DND-41 (cell line): ENCODE results near the gene ABLIM3.

Source experiments
- ATAC-seq: fragments of 200-7000 bp; cut with Tn5 transposase; 3 replicates; pipeline ENCODE4 v1.9.1; 2021; ENCODE audit warnings: low read depth; ENCODE audit not compliant: insufficient read depth
- DNase-seq: peaks from one replicate; pipeline ENCODE4 v3.0.0-alpha.2; 2020
- H2AFZ ChIP-seq: 2 replicates; pipeline ENCODE4 v1.6.0; 2012; ENCODE audit warnings: low read depth, low read length
- H3K27ac ChIP-seq: 2 replicates; pipeline ENCODE4 v1.5.1; 2012; ENCODE audit warnings: low read length, inconsistent platforms
- H3K27me3 ChIP-seq: fragments of 200-600 bp; sonication (generic); 2 replicates; pipeline ENCODE4 v1.6.0; 2012; ENCODE audit warnings: low read length, mild to moderate bottlenecking, inconsistent platforms; ENCODE audit not compliant: insufficient read depth, poor library complexity
- H3K36me3 ChIP-seq: 2 replicates; pipeline ENCODE4 v1.5.1; 2012; ENCODE audit warnings: low read length, inconsistent platforms; ENCODE audit not compliant: insufficient read depth
- H3K4me1 ChIP-seq: 2 replicates; pipeline ENCODE4 v1.5.1; 2012; ENCODE audit warnings: mild to moderate bottlenecking, low read length; ENCODE audit not compliant: insufficient read depth
- H3K4me2 ChIP-seq: 2 replicates; pipeline ENCODE4 v1.6.0; 2012; ENCODE audit warnings: mild to moderate bottlenecking, moderate library complexity, low read length, inconsistent platforms; ENCODE audit not compliant: insufficient read depth
- H3K4me3 ChIP-seq, 2 experiments: fragments of 200-600 bp in 1 of 2; shearing (Covaris generic) in 1 of 2; 2 replicates each; pipeline ENCODE4 v1.5.1; 2012 to 2016; ENCODE audit warnings: inconsistent platforms in 2 of 2, low read length in 2 of 2, mild to moderate bottlenecking in 2 of 2, low read depth in 1 of 2, moderate library complexity in 1 of 2
- H3K79me2 ChIP-seq: 2 replicates; pipeline ENCODE4 v1.6.0; 2012; ENCODE audit warnings: low read length, inconsistent platforms; ENCODE audit not compliant: insufficient read depth
- H3K9ac ChIP-seq: 2 replicates; pipeline ENCODE4 v1.6.0; 2012; ENCODE audit warnings: low read depth, mild to moderate bottlenecking, inconsistent platforms, low read length, moderate library complexity
- H3K9me3 ChIP-seq: 2 replicates; pipeline ENCODE4 v1.5.1; 2012; ENCODE audit warnings: low read length, moderate library complexity, mild to moderate bottlenecking, inconsistent platforms; ENCODE audit not compliant: insufficient read depth, severe bottlenecking
- H4K20me1 ChIP-seq: 2 replicates; pipeline ENCODE4 v1.6.0; 2012; ENCODE audit warnings: low read length; ENCODE audit not compliant: insufficient read depth
- CTCF ChIP-seq: IDR thresholded peaks from 2 replicates; pipeline ENCODE4 v1.5.1; 2012; ENCODE audit warnings: borderline replicate concordance, low read length, moderate library complexity, mild to moderate bottlenecking; ENCODE audit not compliant: poor library complexity, severe bottlenecking; ENCODE audit errors: extremely low read depth
- EZH2 ChIP-seq: IDR thresholded peaks from 3 replicates; pipeline ENCODE4 v1.6.1; 2012; ENCODE audit warnings: borderline replicate concordance, low read depth, mild to moderate bottlenecking, moderate library complexity, low read length, inconsistent platforms; ENCODE audit not compliant: severe bottlenecking

Gene ABLIM3

GRCh38 chr5:149177339-149177843 is 36.1 kb downstream of the ABLIM3 start:
- H3K79me2 ChIP-seq, result no peaks in the 10 kb centered on the region
- no peak for ATAC-seq
- no peak overlapping the region for H3K27ac ChIP-seq
- no peaks in the 10 kb centered on the region for H3K36me3 ChIP-seq
- no peak overlapping the region for H2AFZ ChIP-seq
- no peaks in the 10 kb centered on the region for H3K4me1 ChIP-seq
- H3K27me3 ChIP-seq, result peaks cover 9% of the 10 kb centered on the region
- H3K9ac ChIP-seq, result no peak overlapping the region
- H3K4me3 ChIP-seq, result no peak overlapping the region
- TF ChIP-seq EZH2, result no peak
- TF ChIP-seq CTCF, result no peak
- no peaks in the 10 kb centered on the region for H4K20me1 ChIP-seq
- H3K9me3 ChIP-seq, result no peaks in the 10 kb centered on the region
- no peak for DNase-seq
- H3K4me2 ChIP-seq, result no peak overlapping the region

- H4K20me1 ChIP-seq, result no peaks in the 10 kb centered on the region
- H3K4me3 ChIP-seq, result no peak overlapping the region
- no peak overlapping the region for H3K9ac ChIP-seq
- no peaks in the 10 kb centered on the region for H3K4me1 ChIP-seq
- H3K4me2 ChIP-seq, result no peak overlapping the region
- ATAC-seq (no peak), DNase-seq (no peak)
- H3K27me3 ChIP-seq, result peaks cover 10% of the 10 kb centered on the region
- H3K36me3 ChIP-seq, result no peaks in the 10 kb centered on the region
- no peak overlapping the region for H3K27ac ChIP-seq
- H2AFZ ChIP-seq, result no peak overlapping the region
- no peaks in the 10 kb centered on the region for H3K9me3 ChIP-seq
- TF ChIP-seq CTCF, result no peak
- no peak for TF ChIP-seq EZH2
- no peaks in the 10 kb centered on the region for H3K79me2 ChIP-seq
Observed at GRCh38 chr5:149177911-149178565, 36.7 kb downstream of the ABLIM3 start.

- H2AFZ ChIP-seq, result no peak overlapping the region
- H3K9ac ChIP-seq, result no peak overlapping the region
- DNase-seq (no peak), ATAC-seq (no peak)
- H3K27ac ChIP-seq, result no peak overlapping the region
- H3K9me3 ChIP-seq, result no peaks in the 10 kb centered on the region
- H3K4me3 ChIP-seq, result no peak overlapping the region
- H4K20me1 ChIP-seq, result no peaks in the 10 kb centered on the region
- peaks cover 19% of the 10 kb centered on the region for H3K27me3 ChIP-seq
- TF ChIP-seq CTCF (no peak), EZH2 (no peak)
- no peaks in the 10 kb centered on the region for H3K36me3 ChIP-seq
- H3K4me1 ChIP-seq, result no peaks in the 10 kb centered on the region
- H3K79me2 ChIP-seq, result no peaks in the 10 kb centered on the region
- no peak overlapping the region for H3K4me2 ChIP-seq
Observed at GRCh38 chr5:149181732-149182131, 40.4 kb downstream of the ABLIM3 start.
